ENCODE data around the gene SPATA6.
"Not testable (repeated sequence)": the region's sequence is repeated elsewhere in the genome, so short reads cannot be mapped to it uniquely, and the experiment has no call there.

The SPATA6 gene

DNA sequence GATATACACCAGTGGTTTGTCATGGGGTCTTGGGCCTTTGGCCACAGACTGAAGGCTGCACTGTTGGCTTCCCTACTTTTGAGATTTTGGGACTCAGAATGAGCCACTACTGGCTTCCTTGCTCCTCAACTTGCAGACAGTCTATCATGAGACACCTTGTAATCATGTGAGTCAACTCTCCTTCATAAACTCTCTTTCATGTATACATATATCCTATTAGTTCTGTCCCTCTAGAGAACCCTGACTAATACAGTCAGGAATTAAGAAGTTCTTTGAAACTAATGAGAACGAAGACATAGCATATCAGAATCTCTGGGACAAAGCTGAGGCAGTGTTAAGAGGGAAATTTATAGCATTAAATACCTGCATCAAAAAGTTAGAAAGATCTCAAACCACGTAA lies 138.7 kb downstream of the SPATA6 start:
- ATAC-seq (no peak), DNase-seq (ENCODE audit: low spot score in 2 of 2) (no peak)
- Mint-ChIP-seq H3K4me1 (no peaks in the 10 kb centered on the region), H3K36me3 (no peaks in the 10 kb centered on the region), H3K27ac (no peak overlapping the region), H3K9me3 (peaks cover 13% of the 10 kb centered on the region), H3K4me3 (no peak overlapping the region)

GRCh38 chr1:48332115-48332514 lies 139.9 kb downstream of the SPATA6 start:
- Mint-ChIP-seq H3K4me3 (no peak overlapping the region), H3K27ac (no peak overlapping the region), H3K4me1 (no peaks in the 10 kb centered on the region), H3K36me3 (no peaks in the 10 kb centered on the region), H3K9me3 (peaks cover 13% of the 10 kb centered on the region)
- ATAC-seq (no peak), DNase-seq (ENCODE audit: low spot score in 2 of 2) (no peak)

DNA sequence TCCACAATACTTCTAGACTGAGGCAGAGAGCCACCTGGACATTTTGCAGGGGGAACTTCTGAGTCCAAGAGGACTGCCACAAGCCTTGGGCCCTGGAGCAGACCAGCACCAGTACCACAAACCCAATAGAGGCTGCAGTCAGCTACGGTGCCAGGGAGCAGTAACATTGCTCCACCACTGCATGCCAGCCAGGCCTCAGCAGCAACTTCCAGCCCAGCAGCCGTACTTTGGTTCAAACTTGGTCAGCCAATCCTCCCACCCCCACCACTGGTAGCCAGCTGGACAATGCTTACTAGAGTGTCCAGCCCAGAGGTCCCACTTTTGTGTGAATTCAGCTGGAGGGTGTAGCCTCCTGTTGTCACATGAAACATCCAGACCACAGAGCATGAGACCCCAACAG lies 142.1 kb downstream of the SPATA6 start:
- no peak for DNase-seq (ENCODE audit: low spot score in 2 of 2)
- Mint-ChIP-seq H3K4me1 (no peaks in the 10 kb centered on the region), H3K9me3 (peaks cover 13% of the 10 kb centered on the region), H3K4me3 (no peak overlapping the region), H3K36me3 (no peaks in the 10 kb centered on the region), H3K27ac (no peak overlapping the region)
- no peak for ATAC-seq

GRCh38 chr1:48329486-48329885 lies 142.5 kb downstream of the SPATA6 start:
- peaks cover 13% of the 10 kb centered on the region for H3K9me3 Mint-ChIP-seq
- DNase-seq (ENCODE audit: low spot score in 2 of 2) = no peak
- no peak overlapping the region for H3K27ac Mint-ChIP-seq
- H3K4me1 Mint-ChIP-seq = no peaks in the 10 kb centered on the region
- no peak overlapping the region for H3K4me3 Mint-ChIP-seq
- H3K36me3 Mint-ChIP-seq = no peaks in the 10 kb centered on the region
- ATAC-seq = no peak

DNA sequence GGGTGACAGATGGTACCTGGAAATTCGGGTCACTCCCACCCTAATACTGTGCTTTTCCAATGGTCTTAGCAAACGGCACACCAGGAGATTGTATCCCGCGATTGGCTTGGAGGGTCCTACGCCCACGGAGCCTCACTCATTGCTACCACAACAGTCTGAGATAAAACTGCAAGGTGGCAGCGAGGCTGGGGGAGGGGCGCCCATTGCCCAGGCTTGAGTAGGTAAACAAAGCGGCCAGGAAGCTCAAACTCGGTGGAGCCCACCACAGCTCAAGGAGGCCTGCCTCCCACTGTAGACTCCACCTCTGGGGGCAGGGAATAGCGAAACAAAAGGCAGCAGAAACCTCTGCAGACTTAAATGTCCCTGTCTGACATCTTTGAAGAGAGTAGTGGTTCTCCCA lies 160.2 kb downstream of the SPATA6 start:
- peaks cover 15% of the 10 kb centered on the region for H3K9me3 Mint-ChIP-seq
- DNase-seq (ENCODE audit: low spot score in 2 of 2); H3K4me3 Mint-ChIP-seq; ATAC-seq; H3K27ac Mint-ChIP-seq; H3K4me1 Mint-ChIP-seq; H3K36me3 Mint-ChIP-seq: not testable (repeated sequence)

DNA sequence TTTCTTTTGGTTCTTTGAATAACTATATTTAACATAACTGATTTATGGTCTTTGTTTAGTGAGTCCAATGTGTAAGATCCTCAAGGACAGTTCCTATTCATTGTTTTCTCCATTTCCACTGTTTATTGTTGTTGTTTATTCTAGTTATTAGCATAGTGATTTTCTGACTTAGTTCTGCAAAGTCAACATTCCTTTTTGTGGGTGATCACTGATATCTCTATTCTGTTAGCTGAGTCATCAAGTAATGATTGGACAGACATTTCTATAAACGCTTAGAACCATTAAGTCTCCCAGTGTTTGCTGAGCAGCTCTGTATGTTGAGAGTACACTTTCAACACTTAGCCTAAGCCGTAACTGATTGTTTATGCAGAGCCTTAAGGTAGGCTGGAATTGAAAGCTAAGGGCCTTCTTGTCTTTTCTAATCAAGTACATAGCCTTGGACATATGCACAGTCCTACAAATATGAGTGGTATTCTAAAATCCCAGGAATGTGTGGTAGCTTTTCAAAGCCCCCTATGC lies 162.4 kb downstream of the SPATA6 start:
- DNase-seq (ENCODE audit: low spot score in 2 of 2) (no peak), ATAC-seq (no peak)
- H3K4me3 Mint-ChIP-seq = no peak overlapping the region
- no peak overlapping the region for H3K27ac Mint-ChIP-seq
- H3K36me3 Mint-ChIP-seq = no peaks in the 10 kb centered on the region
- peaks cover 14% of the 10 kb centered on the region for H3K9me3 Mint-ChIP-seq
- no peaks in the 10 kb centered on the region for H3K4me1 Mint-ChIP-seq

DNA sequence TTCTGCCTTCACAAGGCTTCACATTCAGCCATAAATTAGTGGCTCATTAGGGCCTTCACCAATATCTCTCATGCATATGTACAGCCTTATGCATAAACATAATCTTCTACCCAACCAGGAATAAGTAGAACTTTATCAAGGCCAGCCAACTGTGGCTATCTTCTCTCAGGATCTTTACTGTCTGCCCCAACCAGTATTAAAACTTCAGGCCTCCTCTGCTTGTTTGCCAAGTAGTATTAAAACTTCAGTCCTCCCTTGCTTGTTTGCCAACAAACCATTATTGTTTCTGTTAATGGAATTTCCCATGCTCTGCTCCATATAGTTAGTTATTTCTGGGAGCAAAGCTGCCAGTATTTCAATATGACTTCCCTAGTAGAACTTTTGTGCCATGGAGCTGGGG lies 169.4 kb downstream of the SPATA6 start:
- H3K4me3 Mint-ChIP-seq = no peak overlapping the region
- no peak for DNase-seq (ENCODE audit: low spot score in 2 of 2)
- ATAC-seq = no peak
- H3K9me3 Mint-ChIP-seq = peaks cover 8% of the 10 kb centered on the region
- H3K36me3 Mint-ChIP-seq = no peaks in the 10 kb centered on the region
- no peak overlapping the region for H3K27ac Mint-ChIP-seq
- H3K4me1 Mint-ChIP-seq = no peaks in the 10 kb centered on the region

GRCh38 chr1:48294656-48295055 lies 177.3 kb downstream of the SPATA6 start:
- peaks cover 7% of the 10 kb centered on the region for H3K9me3 Mint-ChIP-seq
- no peak overlapping the region for H3K4me3 Mint-ChIP-seq
- no peak for DNase-seq (ENCODE audit: low spot score in 2 of 2)
- no peaks in the 10 kb centered on the region for H3K4me1 Mint-ChIP-seq
- no peak for ATAC-seq
- H3K36me3 Mint-ChIP-seq = no peaks in the 10 kb centered on the region
- H3K27ac Mint-ChIP-seq = no peak overlapping the region

DNA sequence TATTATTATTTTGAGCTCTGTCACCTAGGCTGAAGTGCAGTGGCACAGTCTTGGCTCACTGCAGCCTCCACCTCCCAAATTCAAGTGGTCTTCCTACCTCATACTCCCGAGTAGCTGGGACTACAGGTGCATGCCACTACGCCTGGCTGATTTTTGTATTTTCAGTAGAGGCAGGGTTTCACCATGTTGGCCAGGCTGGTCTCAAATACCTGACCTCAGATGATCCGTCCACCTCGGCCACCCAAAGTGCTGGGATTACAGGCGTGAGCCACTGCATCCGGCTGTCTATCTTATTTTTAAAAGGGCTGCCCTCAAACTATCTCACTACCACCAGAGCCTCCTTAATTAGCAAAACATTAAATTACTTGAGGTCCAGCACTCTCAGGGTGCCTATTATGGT lies 177.9 kb downstream of the SPATA6 start:
- not testable (repeated sequence) for DNase-seq (ENCODE audit: low spot score in 2 of 2); H3K4me3 Mint-ChIP-seq; H3K27ac Mint-ChIP-seq; H3K36me3 Mint-ChIP-seq; H3K4me1 Mint-ChIP-seq; ATAC-seq; H3K9me3 Mint-ChIP-seq

DNA sequence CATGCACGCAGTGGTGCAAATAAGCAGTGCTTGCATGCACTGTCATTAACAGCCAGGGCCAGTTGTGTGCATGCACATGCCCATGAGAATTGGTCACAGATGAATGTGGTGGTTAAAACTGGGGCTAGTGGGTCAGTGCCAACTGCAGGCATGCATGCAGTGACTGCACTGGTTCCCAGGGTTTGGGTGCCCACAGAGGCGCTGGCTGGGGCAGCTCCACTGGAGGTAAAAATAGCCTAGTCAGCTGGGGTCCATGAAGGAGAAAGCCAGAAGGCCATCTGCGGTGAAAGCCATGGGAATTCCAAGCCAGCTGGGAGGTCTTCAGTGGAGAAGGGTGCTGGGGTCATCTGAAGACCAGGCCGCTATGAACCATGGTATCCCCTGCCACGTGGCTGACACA lies 179.3 kb downstream of the SPATA6 start:
- no peak for DNase-seq (ENCODE audit: low spot score in 2 of 2)
- no peak overlapping the region for H3K27ac Mint-ChIP-seq
- no peak for ATAC-seq
- no peak overlapping the region for H3K4me3 Mint-ChIP-seq
- no peaks in the 10 kb centered on the region for H3K36me3 Mint-ChIP-seq
- no peaks in the 10 kb centered on the region for H3K4me1 Mint-ChIP-seq
- H3K9me3 Mint-ChIP-seq = peaks cover 6% of the 10 kb centered on the region

- ATAC-seq = no peak
- Mint-ChIP-seq H3K4me1 (no peaks in the 10 kb centered on the region), H3K9me3 (peaks cover 6% of the 10 kb centered on the region), H3K36me3 (no peaks in the 10 kb centered on the region), H3K27ac (no peak overlapping the region), H3K4me3 (no peak overlapping the region)
- no peak for DNase-seq (ENCODE audit: low spot score in 2 of 2)
Measured at GRCh38 chr1:48291421-48291820, 180.6 kb downstream of the SPATA6 start.

DNA sequence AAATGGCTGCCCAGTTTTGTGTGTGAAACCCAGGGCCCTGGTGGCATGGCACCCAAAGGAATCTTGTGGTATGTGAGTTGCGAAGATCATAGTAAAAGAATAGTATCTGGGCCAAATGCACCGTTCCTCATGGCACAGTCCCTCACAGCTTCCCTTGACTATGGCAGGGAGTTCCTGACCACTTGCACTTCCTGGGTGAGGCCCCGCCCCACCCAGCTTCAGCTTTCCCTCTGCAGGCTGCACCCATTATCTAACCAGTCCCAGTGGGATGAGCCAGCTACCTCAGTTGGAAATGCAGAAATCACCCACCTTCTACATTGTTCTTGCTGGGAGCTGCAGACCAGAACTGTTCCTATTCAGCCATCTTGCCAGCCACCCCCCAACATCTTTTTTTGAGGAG lies 186.5 kb downstream of the SPATA6 start:
- H3K27ac Mint-ChIP-seq = no peak overlapping the region
- H3K4me3 Mint-ChIP-seq = no peak overlapping the region
- DNase-seq (ENCODE audit: low spot score in 2 of 2) = no peak
- H3K4me1 Mint-ChIP-seq = no peaks in the 10 kb centered on the region
- no peaks in the 10 kb centered on the region for H3K36me3 Mint-ChIP-seq
- ATAC-seq = no peak
- H3K9me3 Mint-ChIP-seq = no peaks in the 10 kb centered on the region

- DNase-seq (ENCODE audit: low spot score in 2 of 2); H3K9me3 Mint-ChIP-seq; H3K36me3 Mint-ChIP-seq; ATAC-seq; H3K4me3 Mint-ChIP-seq; H3K27ac Mint-ChIP-seq; H3K4me1 Mint-ChIP-seq: not testable (repeated sequence)
Measured at GRCh38 chr1:48284696-48285420, 187.1 kb downstream of the SPATA6 start.

DNA sequence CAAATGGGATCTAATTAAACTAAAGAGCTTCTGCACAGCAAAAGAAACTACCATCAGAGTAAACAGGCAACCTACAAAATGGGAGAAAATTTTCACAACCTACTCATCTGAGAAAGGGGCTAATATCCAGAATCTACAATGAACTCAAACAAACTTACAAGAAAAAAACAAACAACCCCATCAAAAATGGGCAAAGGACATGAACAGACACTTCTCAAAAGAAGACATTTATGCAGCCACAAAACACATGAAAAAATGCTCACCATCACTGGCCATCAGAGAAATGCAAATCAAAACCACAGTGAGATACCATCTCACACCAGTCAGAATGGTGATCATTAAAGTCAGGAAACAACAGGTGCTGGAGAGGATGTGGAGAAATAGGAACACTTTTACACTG lies 189.7 kb downstream of the SPATA6 start:
- H3K4me3 Mint-ChIP-seq, H3K27ac Mint-ChIP-seq: not testable (repeated sequence)

DNA sequence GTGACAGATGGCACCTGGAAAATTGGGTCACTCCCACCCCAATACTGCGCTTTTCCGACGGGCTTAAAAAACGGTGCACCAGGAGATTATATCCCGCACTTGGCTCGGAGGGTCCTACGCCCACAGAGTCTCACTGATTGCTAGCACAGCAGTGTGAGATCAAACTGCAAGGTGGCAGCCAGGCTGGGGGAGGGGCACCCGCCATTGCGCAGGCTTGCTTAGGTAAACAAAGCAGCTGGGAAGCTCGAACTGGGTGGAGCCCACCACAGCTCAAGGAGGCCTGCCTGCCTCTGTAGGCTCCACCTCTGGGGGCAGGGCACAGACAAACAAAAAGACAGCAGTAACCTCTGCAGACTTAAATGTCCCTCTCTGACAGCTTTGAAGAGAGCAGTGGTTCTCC lies 194.6 kb downstream of the SPATA6 start:
- H3K27ac Mint-ChIP-seq; H3K4me1 Mint-ChIP-seq; H3K4me3 Mint-ChIP-seq; H3K9me3 Mint-ChIP-seq; ATAC-seq; DNase-seq (ENCODE audit: low spot score in 2 of 2); H3K36me3 Mint-ChIP-seq: not testable (repeated sequence)

More for the DNA sequence above, 189.7 kb downstream of the SPATA6 start:
- H3K36me3 Mint-ChIP-seq; H3K9me3 Mint-ChIP-seq; DNase-seq (ENCODE audit: low spot score in 2 of 2); ATAC-seq; H3K4me1 Mint-ChIP-seq: not testable (repeated sequence)

DNA sequence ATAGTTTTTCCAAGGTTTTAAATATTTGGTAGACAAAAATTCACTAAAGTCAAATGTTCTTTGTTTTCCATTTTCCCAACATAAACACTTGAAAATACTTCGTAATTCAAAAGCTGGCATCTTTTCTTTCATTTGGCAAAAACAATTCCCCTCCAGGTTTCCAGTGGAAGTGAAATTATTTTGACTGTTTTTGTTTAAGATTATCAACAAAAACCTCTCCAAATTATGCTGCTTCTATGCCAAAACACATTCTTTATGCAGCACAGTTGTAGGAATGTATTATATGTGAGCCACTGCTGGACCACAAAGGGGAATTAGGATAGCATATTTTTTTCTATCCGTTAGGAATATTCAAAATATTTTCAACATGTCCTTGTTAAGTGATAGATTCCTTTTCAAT lies 205.4 kb downstream of the SPATA6 start:
- Mint-ChIP-seq H3K4me3 (no peak overlapping the region), H3K9me3 (peaks cover 2% of the 10 kb centered on the region), H3K27ac (no peak overlapping the region), H3K36me3 (no peaks in the 10 kb centered on the region), H3K4me1 (no peaks in the 10 kb centered on the region)
- DNase-seq (ENCODE audit: low spot score in 2 of 2) = no peak
- no peak for ATAC-seq
